ENCODE data around the gene CDC42SE1. TPM values are rescaled to one million over a fixed set of nuclear protein-coding genes. Genes with fewer than 3 reads are reported as not detected.

The CDC42SE1 gene
- total and polyA plus RNA-seq, 8 donors = 22.0 to 54.5 (median 30.5) TPM

DNA sequence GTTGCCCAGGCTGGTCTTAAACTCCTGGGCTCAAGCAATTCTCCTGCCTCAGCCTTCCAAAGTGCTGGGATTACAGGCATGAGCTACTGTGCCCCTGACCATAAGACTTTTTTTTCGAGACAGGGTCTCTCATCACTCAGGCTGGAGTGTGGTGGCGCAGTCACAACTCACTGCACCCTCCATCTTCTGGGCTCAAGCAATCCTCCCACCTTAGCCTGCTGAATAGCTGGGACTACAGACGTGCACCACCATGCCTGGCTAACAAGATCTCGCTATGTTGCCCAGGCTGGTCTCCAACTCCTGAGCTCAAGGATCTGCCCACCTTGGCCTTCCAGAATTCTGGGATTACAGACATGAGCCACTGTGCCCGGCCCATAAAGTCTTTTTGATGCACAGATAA, 10.0 kb downstream of the CDC42SE1 start:
- H3K27ac ChIP-seq = no peak overlapping the region
- FAIRE-seq = no peak
- no peaks in the 10 kb centered on the region for H3K27me3 ChIP-seq
- H3K9me3 ChIP-seq = no peaks in the 10 kb centered on the region
- TF ChIP-seq, protein P1, sequence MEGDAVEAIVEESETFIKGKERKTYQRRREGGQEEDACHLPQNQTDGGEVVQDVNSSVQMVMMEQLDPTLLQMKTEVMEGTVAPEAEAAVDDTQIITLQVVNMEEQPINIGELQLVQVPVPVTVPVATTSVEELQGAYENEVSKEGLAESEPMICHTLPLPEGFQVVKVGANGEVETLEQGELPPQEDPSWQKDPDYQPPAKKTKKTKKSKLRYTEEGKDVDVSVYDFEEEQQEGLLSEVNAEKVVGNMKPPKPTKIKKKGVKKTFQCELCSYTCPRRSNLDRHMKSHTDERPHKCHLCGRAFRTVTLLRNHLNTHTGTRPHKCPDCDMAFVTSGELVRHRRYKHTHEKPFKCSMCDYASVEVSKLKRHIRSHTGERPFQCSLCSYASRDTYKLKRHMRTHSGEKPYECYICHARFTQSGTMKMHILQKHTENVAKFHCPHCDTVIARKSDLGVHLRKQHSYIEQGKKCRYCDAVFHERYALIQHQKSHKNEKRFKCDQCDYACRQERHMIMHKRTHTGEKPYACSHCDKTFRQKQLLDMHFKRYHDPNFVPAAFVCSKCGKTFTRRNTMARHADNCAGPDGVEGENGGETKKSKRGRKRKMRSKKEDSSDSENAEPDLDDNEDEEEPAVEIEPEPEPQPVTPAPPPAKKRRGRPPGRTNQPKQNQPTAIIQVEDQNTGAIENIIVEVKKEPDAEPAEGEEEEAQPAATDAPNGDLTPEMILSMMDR (IDR thresholded peaks at IDR 0.05) = no peak
- no peak overlapping the region for H3K4me3 ChIP-seq
- intact Hi-C loops (cut with DNase I) = no loop called here
- DNase-seq = no peak
- 88 to 92% methylated on average over 5 of the region's 5 CpGs for WGBS, 2 donors
- no peak for ATAC-seq
- H3K4me1 ChIP-seq = peaks cover 0 to 13% (median 4%) of the 10 kb centered on the region in 3 donors
- peaks cover 0 to 29% (median 12%) of the 10 kb centered on the region in 3 donors for H3K36me3 ChIP-seq

DNA sequence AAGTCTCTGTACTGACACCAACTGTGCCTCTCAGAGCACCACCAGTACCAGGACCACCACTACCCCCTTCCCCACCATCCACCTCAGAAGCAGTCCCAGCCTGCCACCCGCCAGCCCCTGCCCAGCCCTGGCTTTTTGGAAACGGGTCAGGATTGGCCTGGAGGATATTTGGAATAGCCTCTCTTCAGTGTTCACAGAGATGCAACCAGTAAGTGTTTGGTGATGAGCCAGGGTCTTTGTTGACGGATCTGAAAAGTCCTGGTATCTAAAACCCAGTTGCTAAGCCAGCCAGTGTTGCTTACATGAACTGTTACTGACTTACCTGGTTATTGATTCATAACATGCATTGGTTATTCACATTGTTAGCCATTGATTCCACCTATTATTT, 10.8 kb downstream of the CDC42SE1 start:
- TF ChIP-seq, protein P1 (IDR thresholded peaks at IDR 0.05) = peak in 3 of 4 donors; percentile 30 to 39 (median 35)
- Histone ChIP-seq H3K9me3 (no peaks in the 10 kb centered on the region), H3K4me1 (peaks cover 0 to 13% (median 4%) of the 10 kb centered on the region in 3 donors), H3K27ac (peak overlapping the region in 3 of 4 donors; percentile 64 to 79 (median 78)), H3K4me3 (peak overlapping the region; percentile 52 to 86 (median 70)), H3K36me3 (peaks cover 0 to 21% (median 12%) of the 10 kb centered on the region in 3 donors), H3K27me3 (no peaks in the 10 kb centered on the region)
- no peak for FAIRE-seq
- intact Hi-C loops (cut with DNase I) = no loop called here
- ATAC-seq = no peak
- WGBS, 2 donors = 1 to 7% methylated on average over 3 of the region's 3 CpGs
- DNase-seq = no peak

DNA sequence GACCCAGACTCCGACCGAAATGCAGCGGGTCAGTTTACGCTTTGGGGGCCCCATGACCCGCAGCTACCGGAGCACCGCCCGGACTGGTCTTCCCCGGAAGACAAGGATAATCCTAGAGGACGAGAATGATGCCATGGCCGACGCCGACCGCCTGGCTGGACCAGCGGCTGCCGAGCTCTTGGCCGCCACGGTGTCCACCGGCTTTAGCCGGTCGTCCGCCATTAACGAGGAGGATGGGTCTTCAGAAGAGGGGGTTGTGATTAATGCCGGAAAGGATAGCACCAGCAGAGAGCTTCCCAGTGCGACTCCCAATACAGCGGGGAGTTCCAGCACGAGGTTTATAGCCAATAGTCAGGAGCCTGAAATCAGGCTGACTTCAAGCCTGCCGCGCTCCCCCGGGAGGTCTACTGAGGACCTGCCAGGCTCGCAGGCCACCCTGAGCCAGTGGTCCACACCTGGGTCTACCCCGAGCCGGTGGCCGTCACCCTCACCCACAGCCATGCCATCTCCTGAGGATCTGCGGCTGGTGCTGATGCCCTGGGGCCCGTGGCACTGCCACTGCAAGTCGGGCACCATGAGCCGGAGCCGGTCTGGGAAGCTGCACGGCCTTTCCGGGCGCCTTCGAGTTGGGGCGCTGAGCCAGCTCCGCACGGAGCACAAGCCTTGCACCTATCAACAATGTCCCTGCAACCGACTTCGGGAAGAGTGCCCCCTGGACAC, 11.3 kb downstream of the CDC42SE1 start:
- no peaks in the 10 kb centered on the region for H3K27me3 ChIP-seq
- ATAC-seq = peak; percentile 86 to 92 (median 88)
- intact Hi-C loops (cut with DNase I) = no loop called here
- no peaks in the 10 kb centered on the region for H3K9me3 ChIP-seq
- TF ChIP-seq, protein P1 (IDR thresholded peaks at IDR 0.05) = no peak
- peaks cover 0 to 15% (median 7%) of the 10 kb centered on the region in 3 donors for H3K36me3 ChIP-seq
- peak overlapping the region; percentile 63 to 79 (median 71) for H3K27ac ChIP-seq
- DNase-seq = peak; percentile 66 to 91 (median 78)
- no peak for FAIRE-seq
- peaks cover 0 to 13% (median 4%) of the 10 kb centered on the region in 3 donors for H3K4me1 ChIP-seq
- H3K4me3 ChIP-seq = peak overlapping the region; percentile 52 to 86 (median 70)
- 0% methylated on average over 48 of the region's 48 CpGs for WGBS, 2 donors

DNA sequence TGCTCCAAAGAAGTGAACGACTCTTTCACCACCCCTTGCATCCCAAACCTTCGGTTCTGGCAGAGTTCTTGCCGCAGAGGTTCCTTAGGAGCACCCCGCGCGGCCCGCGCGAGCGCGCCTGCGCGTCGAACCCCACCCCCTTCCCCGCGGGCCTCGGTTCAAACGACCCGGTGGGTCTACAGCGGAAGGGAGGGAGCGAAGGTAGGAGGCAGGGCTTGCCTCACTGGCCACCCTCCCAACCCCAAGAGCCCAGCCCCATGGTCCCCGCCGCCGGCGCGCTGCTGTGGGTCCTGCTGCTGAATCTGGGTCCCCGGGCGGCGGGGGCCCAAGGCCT, 11.9 kb downstream of the CDC42SE1 start, which contains the start of gene C1orf56:
C1orf56 (plus strand) TSS at position 161 of the 334 bp plus-strand sequence; CDS start at position 258, 97 bp downstream.
- Histone ChIP-seq H3K4me1 (peaks cover 0 to 13% (median 4%) of the 10 kb centered on the region in 3 donors), H3K9me3 (no peaks in the 10 kb centered on the region), H3K27ac (peak within 1 kb of the TSS; percentile 63 to 79 (median 71)), H3K4me3 (peak within 1 kb of the TSS; percentile 52 to 86 (median 70)), H3K36me3 (peaks cover 0 to 10% (median 2%) of the 10 kb centered on the region in 3 donors), H3K27me3 (no peaks in the 10 kb centered on the region)
- DNase-seq (peak; percentile 58 to 85 (median 68)), ATAC-seq (peak; percentile 74 to 90 (median 85)), FAIRE-seq (no peak)
- TF ChIP-seq, protein P1 (IDR thresholded peaks at IDR 0.05) = no peak
- intact Hi-C loops (cut with DNase I) = no loop called here
- 0 to 2% methylated on average over 27 to 29 of the region's 29 CpGs for WGBS, 2 donors

DNA sequence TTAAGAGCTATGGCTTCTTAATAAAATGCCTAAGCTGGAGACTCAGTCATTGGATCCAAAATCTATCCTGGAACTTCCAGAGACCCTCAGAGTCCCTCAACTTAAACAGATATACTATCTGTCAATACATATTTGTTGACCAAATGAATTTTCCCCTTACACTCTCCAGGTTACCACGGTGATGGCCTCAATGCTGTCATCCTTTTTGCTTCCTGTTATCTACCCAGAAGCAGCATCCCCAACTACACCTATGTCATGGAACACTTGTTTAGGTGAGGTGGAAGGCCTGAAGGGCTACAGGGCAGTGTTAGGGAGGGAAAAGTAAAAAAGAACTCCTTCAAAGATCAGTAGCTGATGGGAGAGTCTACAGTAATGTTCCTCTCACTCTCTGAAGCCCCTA, 16.3 kb downstream of the CDC42SE1 start:
- TF ChIP-seq, protein P1 (IDR thresholded peaks at IDR 0.05) = no peak
- intact Hi-C loops (cut with DNase I) = no loop called here
- Histone ChIP-seq H3K4me3 (no peak overlapping the region), H3K9me3 (no peaks in the 10 kb centered on the region), H3K4me1 (peaks cover 0 to 3% (median 0%) of the 10 kb centered on the region in 3 donors), H3K36me3 (no peaks in the 10 kb centered on the region), H3K27me3 (no peaks in the 10 kb centered on the region), H3K27ac (no peak overlapping the region)
- ATAC-seq (no peak), DNase-seq (no peak), FAIRE-seq (no peak)
- 90 to 96% methylated on average over 1 of the region's 1 CpG for WGBS, 2 donors
